ENCODE data around the gene UBE2G1.

GRCh38 chr17:4305224-4305623 lies 61.3 kb downstream of the UBE2G1 start:
- TF ChIP-seq CTCF (IDR thresholded peaks at IDR 0.05) (no peak), POLR2A (IDR thresholded peaks at IDR 0.05) (no peak), POLR2AphosphoS5 (IDR thresholded peaks at IDR 0.05) (no peak)

Data from prostate gland (tissue), 2 donors.